A549 (cell line): Measurements from ENCODE around the gene PNMT. TPM values are rescaled to one million over a fixed set of nuclear protein-coding genes. Genes with fewer than 3 reads are reported as not detected.

Experiments
- ATAC-seq, 2 experiments: fragments of 200-7000 bp in 1 of 2; fragments of >200 bp in 1 of 2; cut with Nextera tagmentation in 1 of 2; cut with Tn5 transposase in 1 of 2; 3 replicates each; pipeline versions ENCODE4 v1.8.0 to v1.9.1; 2018 to 2020; ENCODE audit warnings: mild to moderate bottlenecking in 1 of 2, moderate library complexity in 1 of 2
- CTCF ChIA-PET: fragments of 300-600 bp; sonication (Branson Sonifier 250); formaldehyde crosslinking; extraction: SDS; loops from one replicate; lab custom pipeline; 2021; ENCODE audit warnings: antibody characterized with exemption, inconsistent platforms; lab: Yijun Ruan, JAX
- POLR2A ChIA-PET: fragments of 350-600 bp; formaldehyde crosslinking; extraction: SDS; loops from one replicate; lab custom pipeline; 2021; ENCODE audit warnings: antibody characterized with exemption, inconsistent platforms; lab: Yijun Ruan, JAX
- DNase-seq, 2 experiments: peaks; one replicate each; pipeline versions ENCODE4 v3.0.0 to v3.0.0-alpha.2; 2011 to 2016; ENCODE audit warnings: low read depth in 1 of 2, low spot score in 1 of 2
- FAIRE-seq: peaks from 2 replicates; lab custom pipeline; 2011; peaks lifted over from hg19 to GRCh38; lab: Jason Lieb, UNC
- H3K27ac ChIP-seq, 2 experiments: fragments of >200 bp; sonication (Bioruptor Twin); formaldehyde crosslinking; 3 replicates each; pipeline ENCODE4 v1.5.1; 2016 to 2017
- H3K4me1 ChIP-seq: fragments of >200 bp; sonication (Bioruptor Twin); formaldehyde crosslinking; 3 replicates; pipeline ENCODE4 v1.6.1; 2016
- H3K4me2 ChIP-seq: fragments of >200 bp; sonication (Bioruptor Twin); formaldehyde crosslinking; 3 replicates; pipeline ENCODE4 v1.6.1; 2016
- H3K4me3 ChIP-seq: fragments of >200 bp; sonication (Bioruptor Twin); formaldehyde crosslinking; 3 replicates; pipeline ENCODE4 v1.5.1; 2016
- H3K9me3 ChIP-seq: fragments of >200 bp; sonication (Bioruptor Twin); formaldehyde crosslinking; 3 replicates; pipeline ENCODE4 v1.6.1; 2016
- CBX2 ChIP-seq: fragments of 200-600 bp; sonication (generic); IDR thresholded peaks from 2 replicates; pipeline ENCODE4 v1.6.1; 2016; ENCODE audit warnings: low read depth, mild to moderate bottlenecking, borderline replicate concordance
- CHD2 ChIP-seq: fragments of 150-350 bp; IDR thresholded peaks from 2 replicates; pipeline ENCODE4 v1.6.1; 2014; ENCODE audit warnings: low read length; ENCODE audit not compliant: partially characterized antibody
- CHD4 ChIP-seq: fragments of 200-600 bp; sonication (generic); IDR thresholded peaks from 2 replicates; pipeline ENCODE4 v1.6.1; 2016; ENCODE audit warnings: antibody characterized with exemption, mild to moderate bottlenecking, borderline replicate concordance
- EHF ChIP-seq: fragments of 250-450 bp; sonication (Bioruptor Pico); IDR thresholded peaks from 2 replicates; pipeline ENCODE4 v1.5.0; 2020; ENCODE audit warnings: mild to moderate bottlenecking
- EP300 ChIP-seq, 2 experiments: fragments of >200 bp; sonication (Bioruptor Twin); formaldehyde crosslinking; IDR thresholded peaks; 2 replicates in 1 of 2; 3 replicates in 1 of 2; pipeline ENCODE4 v1.6.1; 2016 to 2017
- ESRRA ChIP-seq: fragments of 150-350 bp; IDR thresholded peaks from 2 replicates; pipeline ENCODE4 v1.6.1; 2014; ENCODE audit warnings: mild to moderate bottlenecking, low read length, borderline replicate concordance
- FOSL2 ChIP-seq, 2 experiments: fragments of 450-650 bp in 1 of 2; fragments of >200 bp in 1 of 2; sonication (Bioruptor Twin) in 1 of 2; formaldehyde crosslinking; IDR thresholded peaks; 2 replicates each; pipeline versions ENCODE4 v1.5.0 to v1.6.1; 2016 to 2020; ENCODE audit warnings: mild to moderate bottlenecking in 1 of 2, moderate library complexity in 1 of 2
- HDAC2 ChIP-seq: fragments of 200-600 bp; sonication (generic); IDR thresholded peaks from 2 replicates; pipeline ENCODE4 v1.6.1; 2016
- HOXA7 ChIP-seq: fragments of 250-450 bp; sonication (Bioruptor Pico); IDR thresholded peaks from 2 replicates; pipeline ENCODE4 v1.5.0; 2020; ENCODE audit warnings: mild to moderate bottlenecking, moderate library complexity
- HOXB5 ChIP-seq: fragments of 250-450 bp; sonication (Bioruptor Pico); IDR thresholded peaks from 2 replicates; pipeline ENCODE4 v1.5.0; 2020; ENCODE audit warnings: mild to moderate bottlenecking, moderate library complexity
- JUN ChIP-seq, 2 experiments: fragments of >200 bp; sonication (Bioruptor Twin); formaldehyde crosslinking; IDR thresholded peaks; 2 replicates in 1 of 2; 3 replicates in 1 of 2; pipeline ENCODE4 v1.6.1; 2016 to 2017
- JUNB ChIP-seq: fragments of >200 bp; sonication (Bioruptor Twin); formaldehyde crosslinking; IDR thresholded peaks from 2 replicates; pipeline ENCODE4 v1.6.1; 2016
- KDM1A ChIP-seq: fragments of 200-600 bp; sonication (generic); IDR thresholded peaks from 2 replicates; pipeline ENCODE4 v1.6.1; 2016; ENCODE audit warnings: low read depth, mild to moderate bottlenecking
- MAFK ChIP-seq: fragments of 450-650 bp; IDR thresholded peaks from 2 replicates; pipeline ENCODE4 v1.6.1; 2014; ENCODE audit not compliant: partially characterized antibody
- NPAS2 ChIP-seq: fragments of 250-450 bp; sonication (Bioruptor Pico); IDR thresholded peaks from 2 replicates; pipeline ENCODE4 v1.8.0; 2022; ENCODE audit warnings: mild to moderate bottlenecking, moderate library complexity, borderline replicate concordance
- NR3C1 ChIP-seq: fragments of >200 bp; sonication (Bioruptor Twin); formaldehyde crosslinking; IDR thresholded peaks from 3 replicates; pipeline ENCODE4 v1.6.1; 2017
- POLR2A ChIP-seq: IDR thresholded peaks from 2 replicates; pipeline ENCODE4 v1.6.1; 2012; ENCODE audit warnings: mild to moderate bottlenecking, low read length
- POLR2AphosphoS2 ChIP-seq: conservative IDR thresholded peaks from 2 replicates; pipeline ENCODE4 v1.6.1; 2012; ENCODE audit warnings: low read length, improper control_type of control experiment, inconsistent platforms
- RARB ChIP-seq: fragments of 250-450 bp; sonication (Bioruptor Pico); IDR thresholded peaks from 2 replicates; pipeline ENCODE4 v1.8.0; 2021; ENCODE audit warnings: mild to moderate bottlenecking, moderate library complexity
- TFCP2L1 ChIP-seq: fragments of 250-450 bp; sonication (Bioruptor Pico); IDR thresholded peaks from 2 replicates; pipeline ENCODE4 v1.5.0; 2021; ENCODE audit warnings: mild to moderate bottlenecking
- TP53 ChIP-seq: fragments of 250-450 bp; sonication (Bioruptor Pico); IDR thresholded peaks from 2 replicates; pipeline ENCODE4 v1.5.0; 2021; ENCODE audit warnings: mild to moderate bottlenecking, moderate library complexity
- ZC3H11A ChIP-seq: fragments of 450-650 bp; IDR thresholded peaks from 2 replicates; pipeline ENCODE4 v1.6.1; 2014; ENCODE audit warnings: antibody characterized with exemption, mild to moderate bottlenecking
- ZFP36 ChIP-seq: fragments of 450-650 bp; IDR thresholded peaks from 2 replicates; pipeline ENCODE4 v1.6.1; 2014; ENCODE audit warnings: borderline replicate concordance; ENCODE audit not compliant: partially characterized antibody
- ZSCAN20 ChIP-seq: fragments of 250-450 bp; sonication (Bioruptor Pico); IDR thresholded peaks from 2 replicates; pipeline ENCODE4 v1.8.0; 2022; ENCODE audit warnings: mild to moderate bottlenecking, moderate library complexity
- WGBS: methylation state at CpG from one replicate; pipeline ENCODE4 v1.1.6; 2017; ENCODE audit errors: missing lambda C conversion rate; 5-methylcytosine and 5-hydroxymethylcytosine counted together
- polyA plus RNA-seq, 4 experiments: library from polyadenylated mRNA; depleted of rRNA in 3 of 4; stranded (reverse); fragments of >200 nt; fragmentation: RNase III in 1 of 4; extraction: RNeasy Plus Mini Kit Qiagen cat#74134 plus additional on column Dnase treatment in 1 of 4; gene quantifications; 2 replicates in 3 of 4; 3 replicates in 1 of 4; pipeline ENCODE4 v1.2.3, GENCODE V29; 2011 to 2017
- TF ChIP-seq, protein P1 (sequence below): IDR thresholded peaks from 2 replicates; pipeline ENCODE4 v1.6.1; 2012
- TF ChIP-seq, protein P2 (sequence below): fragments of >200 bp; sonication (Bioruptor Twin); formaldehyde crosslinking; IDR thresholded peaks from 3 replicates; pipeline ENCODE4 v1.5.1; 2016
- TF ChIP-seq, protein P3 (sequence below): fragments of 450-650 bp; IDR thresholded peaks from 2 replicates; pipeline ENCODE4 v1.6.1; 2014; ENCODE audit warnings: antibody characterized with exemption
- TF ChIP-seq, protein P4 (sequence below): fragments of >200 bp; sonication (Bioruptor Twin); formaldehyde crosslinking; IDR thresholded peaks from 3 replicates; pipeline ENCODE4 v1.6.1; 2016
- TF ChIP-seq, protein P5 (sequence below): IDR thresholded peaks from 2 replicates; pipeline ENCODE4 v1.6.1; 2012; ENCODE audit warnings: low read depth, borderline replicate concordance
- TF ChIP-seq, protein P6 (sequence below): IDR thresholded peaks from 2 replicates; pipeline ENCODE4 v1.6.1; 2012
- TF ChIP-seq, protein P7 (sequence below): fragments of 200-600 bp; sonication (generic); IDR thresholded peaks from 2 replicates; pipeline ENCODE4 v1.6.1; 2016; ENCODE audit warnings: antibody characterized with exemption, mild to moderate bottlenecking, moderate library complexity

The PNMT gene
- polyA plus RNA-seq, 2 of the 4 experiments (the other 2 are of a cell fraction) = not detected

DNA sequence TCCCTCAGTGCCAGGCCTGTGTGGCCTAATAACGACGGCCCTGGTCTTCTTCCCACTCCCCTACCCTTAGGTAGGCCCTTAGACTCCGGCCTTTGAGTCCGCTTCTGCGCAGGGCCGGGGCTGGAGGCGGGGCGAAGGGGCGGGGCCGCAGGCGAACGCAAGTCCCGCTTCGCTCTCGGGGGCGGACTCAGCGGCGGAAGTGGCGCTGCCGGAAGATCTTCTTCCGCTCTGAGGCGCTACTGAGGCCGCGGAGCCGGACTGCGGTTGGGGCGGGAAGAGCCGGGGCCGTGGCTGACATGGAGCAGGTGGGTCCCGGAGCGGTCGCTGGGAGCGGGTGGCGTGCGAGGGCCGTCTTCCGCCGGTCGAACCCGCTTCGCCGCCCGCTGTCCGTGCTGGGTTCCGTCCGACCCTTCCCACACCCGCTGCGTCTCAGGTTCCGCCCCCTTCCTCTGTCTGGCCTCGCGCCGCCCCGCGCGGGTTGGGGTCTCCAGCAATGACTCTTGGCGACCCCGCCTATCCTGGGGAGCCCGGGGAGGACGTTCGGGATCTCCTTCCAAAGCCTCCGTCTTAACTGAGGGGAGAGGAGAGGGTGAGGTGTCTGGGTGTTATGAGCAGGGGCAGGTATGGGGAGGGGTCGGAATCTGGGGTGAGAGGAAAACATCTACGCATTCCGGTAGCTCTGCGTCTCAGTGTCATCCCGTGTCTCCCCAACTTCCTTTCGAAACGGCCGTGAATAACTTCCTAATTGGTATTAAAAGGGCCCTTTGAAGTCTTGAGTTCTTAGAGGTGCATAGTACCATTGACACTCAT, 31.1 kb upstream of the PNMT start, which contains the start of gene STARD3:
Gene STARD3, plus strand, starts transcription at position 218 of the 810 bp plus-strand sequence. CDS start 16,388 bp downstream, outside the sequence.
- peak within 1 kb of the TSS; percentile 82 for H3K4me3 ChIP-seq
- H3K4me2 ChIP-seq = peak within 1 kb of the TSS; percentile 92
- 2% methylated on average over 49 of the region's 69 CpGs for WGBS
- ChIA-PET CTCF (interaction anchor here (1.0 to 58.8 kb wide), 4 partner anchors 2 to 92 kb away, joined by 4 to 1581 read pairs (median 1486); partner anchors contain the start of genes ERBB2, NEUROD2, PGAP3 and PNMT), POLR2A (interaction anchor here (1.1 kb wide), 1 partner anchor 16 kb away, joined by 3 read pairs; no protein-coding TSS in a partner anchor)
- no peak for FAIRE-seq
- ATAC-seq = peak; percentile 82 to 94
- peaks cover 29% of the 10 kb centered on the region for H3K4me1 ChIP-seq
- DNase-seq = peak; percentile 92 to 97
- H3K9me3 ChIP-seq = no peaks in the 10 kb centered on the region
- peak within 1 kb of the TSS; percentile 87 to 93 for H3K27ac ChIP-seq
- TF ChIP-seq NR3C1 (no peak), CBX2 (no peak), ZFP36 (no peak), POLR2A (peak; percentile 75), ZSCAN20 (CRISPR knock-in tag) (no peak), FOSL2 (IDR thresholded peaks at IDR 0.05) (no peak), FOSL2 (CRISPR knock-in tag; IDR thresholded peaks at IDR 0.05) (no peak), KDM1A (no peak), ZC3H11A (peak; percentile 26), HOXB5 (CRISPR knock-in tag) (no peak), NPAS2 (CRISPR knock-in tag) (no peak), TFCP2L1 (CRISPR knock-in tag) (no peak), JUN (IDR thresholded peaks at IDR 0.05) (peak; percentile 66 to 91; a peak in 4 of 5 replicates), JUNB (no peak), MAFK (no peak), EP300 (IDR thresholded peaks at IDR 0.05) (no peak), TP53 (no peak), RARB (CRISPR knock-in tag) (no peak), EHF (no peak), HDAC2 (no peak), CHD2 (no peak), CHD4 (no peak), POLR2AphosphoS2 (no peak), ESRRA (no peak), HOXA7 (no peak)
- TF ChIP-seq, protein P1, sequence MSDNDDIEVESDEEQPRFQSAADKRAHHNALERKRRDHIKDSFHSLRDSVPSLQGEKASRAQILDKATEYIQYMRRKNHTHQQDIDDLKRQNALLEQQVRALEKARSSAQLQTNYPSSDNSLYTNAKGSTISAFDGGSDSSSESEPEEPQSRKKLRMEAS = peak; percentile 79
- TF ChIP-seq, protein P2, sequence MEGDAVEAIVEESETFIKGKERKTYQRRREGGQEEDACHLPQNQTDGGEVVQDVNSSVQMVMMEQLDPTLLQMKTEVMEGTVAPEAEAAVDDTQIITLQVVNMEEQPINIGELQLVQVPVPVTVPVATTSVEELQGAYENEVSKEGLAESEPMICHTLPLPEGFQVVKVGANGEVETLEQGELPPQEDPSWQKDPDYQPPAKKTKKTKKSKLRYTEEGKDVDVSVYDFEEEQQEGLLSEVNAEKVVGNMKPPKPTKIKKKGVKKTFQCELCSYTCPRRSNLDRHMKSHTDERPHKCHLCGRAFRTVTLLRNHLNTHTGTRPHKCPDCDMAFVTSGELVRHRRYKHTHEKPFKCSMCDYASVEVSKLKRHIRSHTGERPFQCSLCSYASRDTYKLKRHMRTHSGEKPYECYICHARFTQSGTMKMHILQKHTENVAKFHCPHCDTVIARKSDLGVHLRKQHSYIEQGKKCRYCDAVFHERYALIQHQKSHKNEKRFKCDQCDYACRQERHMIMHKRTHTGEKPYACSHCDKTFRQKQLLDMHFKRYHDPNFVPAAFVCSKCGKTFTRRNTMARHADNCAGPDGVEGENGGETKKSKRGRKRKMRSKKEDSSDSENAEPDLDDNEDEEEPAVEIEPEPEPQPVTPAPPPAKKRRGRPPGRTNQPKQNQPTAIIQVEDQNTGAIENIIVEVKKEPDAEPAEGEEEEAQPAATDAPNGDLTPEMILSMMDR = 0 out of 3 replicates have a peak, but pooled peaks have one; percentile 18
- TF ChIP-seq, protein P3, sequence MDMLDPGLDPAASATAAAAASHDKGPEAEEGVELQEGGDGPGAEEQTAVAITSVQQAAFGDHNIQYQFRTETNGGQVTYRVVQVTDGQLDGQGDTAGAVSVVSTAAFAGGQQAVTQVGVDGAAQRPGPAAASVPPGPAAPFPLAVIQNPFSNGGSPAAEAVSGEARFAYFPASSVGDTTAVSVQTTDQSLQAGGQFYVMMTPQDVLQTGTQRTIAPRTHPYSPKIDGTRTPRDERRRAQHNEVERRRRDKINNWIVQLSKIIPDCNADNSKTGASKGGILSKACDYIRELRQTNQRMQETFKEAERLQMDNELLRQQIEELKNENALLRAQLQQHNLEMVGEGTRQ = no peak
- TF ChIP-seq, protein P4, sequence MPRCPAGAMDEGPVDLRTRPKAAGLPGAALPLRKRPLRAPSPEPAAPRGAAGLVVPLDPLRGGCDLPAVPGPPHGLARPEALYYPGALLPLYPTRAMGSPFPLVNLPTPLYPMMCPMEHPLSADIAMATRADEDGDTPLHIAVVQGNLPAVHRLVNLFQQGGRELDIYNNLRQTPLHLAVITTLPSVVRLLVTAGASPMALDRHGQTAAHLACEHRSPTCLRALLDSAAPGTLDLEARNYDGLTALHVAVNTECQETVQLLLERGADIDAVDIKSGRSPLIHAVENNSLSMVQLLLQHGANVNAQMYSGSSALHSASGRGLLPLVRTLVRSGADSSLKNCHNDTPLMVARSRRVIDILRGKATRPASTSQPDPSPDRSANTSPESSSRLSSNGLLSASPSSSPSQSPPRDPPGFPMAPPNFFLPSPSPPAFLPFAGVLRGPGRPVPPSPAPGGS = peak; percentile 86; the same call in 1 of the 3 replicates
- TF ChIP-seq, protein P5, sequence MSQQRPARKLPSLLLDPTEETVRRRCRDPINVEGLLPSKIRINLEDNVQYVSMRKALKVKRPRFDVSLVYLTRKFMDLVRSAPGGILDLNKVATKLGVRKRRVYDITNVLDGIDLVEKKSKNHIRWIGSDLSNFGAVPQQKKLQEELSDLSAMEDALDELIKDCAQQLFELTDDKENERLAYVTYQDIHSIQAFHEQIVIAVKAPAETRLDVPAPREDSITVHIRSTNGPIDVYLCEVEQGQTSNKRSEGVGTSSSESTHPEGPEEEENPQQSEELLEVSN = peak; percentile 65; the same call in 1 of the 2 replicates
- TF ChIP-seq, protein P6, sequence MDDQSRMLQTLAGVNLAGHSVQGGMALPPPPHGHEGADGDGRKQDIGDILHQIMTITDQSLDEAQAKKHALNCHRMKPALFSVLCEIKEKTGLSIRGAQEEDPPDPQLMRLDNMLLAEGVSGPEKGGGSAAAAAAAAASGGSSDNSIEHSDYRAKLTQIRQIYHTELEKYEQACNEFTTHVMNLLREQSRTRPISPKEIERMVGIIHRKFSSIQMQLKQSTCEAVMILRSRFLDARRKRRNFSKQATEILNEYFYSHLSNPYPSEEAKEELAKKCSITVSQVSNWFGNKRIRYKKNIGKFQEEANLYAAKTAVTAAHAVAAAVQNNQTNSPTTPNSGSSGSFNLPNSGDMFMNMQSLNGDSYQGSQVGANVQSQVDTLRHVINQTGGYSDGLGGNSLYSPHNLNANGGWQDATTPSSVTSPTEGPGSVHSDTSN = peak; percentile 54; the same call in 1 of the 2 replicates
- TF ChIP-seq, protein P7, sequence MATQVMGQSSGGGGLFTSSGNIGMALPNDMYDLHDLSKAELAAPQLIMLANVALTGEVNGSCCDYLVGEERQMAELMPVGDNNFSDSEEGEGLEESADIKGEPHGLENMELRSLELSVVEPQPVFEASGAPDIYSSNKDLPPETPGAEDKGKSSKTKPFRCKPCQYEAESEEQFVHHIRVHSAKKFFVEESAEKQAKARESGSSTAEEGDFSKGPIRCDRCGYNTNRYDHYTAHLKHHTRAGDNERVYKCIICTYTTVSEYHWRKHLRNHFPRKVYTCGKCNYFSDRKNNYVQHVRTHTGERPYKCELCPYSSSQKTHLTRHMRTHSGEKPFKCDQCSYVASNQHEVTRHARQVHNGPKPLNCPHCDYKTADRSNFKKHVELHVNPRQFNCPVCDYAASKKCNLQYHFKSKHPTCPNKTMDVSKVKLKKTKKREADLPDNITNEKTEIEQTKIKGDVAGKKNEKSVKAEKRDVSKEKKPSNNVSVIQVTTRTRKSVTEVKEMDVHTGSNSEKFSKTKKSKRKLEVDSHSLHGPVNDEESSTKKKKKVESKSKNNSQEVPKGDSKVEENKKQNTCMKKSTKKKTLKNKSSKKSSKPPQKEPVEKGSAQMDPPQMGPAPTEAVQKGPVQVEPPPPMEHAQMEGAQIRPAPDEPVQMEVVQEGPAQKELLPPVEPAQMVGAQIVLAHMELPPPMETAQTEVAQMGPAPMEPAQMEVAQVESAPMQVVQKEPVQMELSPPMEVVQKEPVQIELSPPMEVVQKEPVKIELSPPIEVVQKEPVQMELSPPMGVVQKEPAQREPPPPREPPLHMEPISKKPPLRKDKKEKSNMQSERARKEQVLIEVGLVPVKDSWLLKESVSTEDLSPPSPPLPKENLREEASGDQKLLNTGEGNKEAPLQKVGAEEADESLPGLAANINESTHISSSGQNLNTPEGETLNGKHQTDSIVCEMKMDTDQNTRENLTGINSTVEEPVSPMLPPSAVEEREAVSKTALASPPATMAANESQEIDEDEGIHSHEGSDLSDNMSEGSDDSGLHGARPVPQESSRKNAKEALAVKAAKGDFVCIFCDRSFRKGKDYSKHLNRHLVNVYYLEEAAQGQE = no peak
